ENCODE measurements around the gene SIL1.
"Not testable (repeated sequence)": the region's sequence is repeated elsewhere in the genome, so short reads cannot be mapped to it uniquely, and the experiment has no call there.

The SIL1 gene

DNA sequence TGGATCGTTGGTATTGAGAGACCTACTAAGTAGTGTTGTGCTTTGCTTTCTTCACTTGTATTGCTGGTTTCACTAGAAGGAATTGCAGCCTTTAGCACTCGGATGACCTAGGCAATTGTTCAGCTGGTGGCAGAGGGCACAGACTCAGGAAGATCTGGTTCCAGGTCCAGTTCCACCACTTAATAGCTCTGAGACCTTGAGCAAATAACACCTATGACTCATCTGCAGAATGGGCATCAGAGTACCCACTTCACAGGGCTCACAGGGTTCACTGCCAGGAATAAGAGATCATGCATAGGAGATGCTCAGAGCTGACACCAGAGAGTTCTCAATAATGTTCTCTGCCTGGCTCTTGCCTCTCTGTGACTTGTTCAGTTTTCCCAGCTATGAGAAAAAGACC lies 133.6 kb downstream of the SIL1 start:
- DNase-seq: no peak

DNA sequence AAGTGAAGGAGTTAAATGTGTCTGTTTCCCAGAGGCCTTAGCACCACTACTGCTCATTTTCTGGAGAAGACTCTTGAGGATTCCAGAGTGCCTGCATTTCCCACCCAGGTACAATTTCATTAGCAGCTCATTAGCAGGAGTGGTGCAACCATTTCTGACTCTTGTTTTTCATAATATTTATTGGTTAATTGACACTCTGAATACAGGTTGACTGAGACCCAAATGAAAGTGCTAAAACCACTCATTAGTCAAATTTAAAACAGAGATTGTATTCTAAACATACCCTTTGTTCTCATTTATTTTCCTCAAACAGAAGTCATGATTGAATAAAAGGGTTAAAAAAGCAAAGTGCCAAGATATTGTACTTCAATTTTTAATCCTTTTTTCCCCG lies 134.5 kb downstream of the SIL1 start:
- DNase-seq: no peak

DNA sequence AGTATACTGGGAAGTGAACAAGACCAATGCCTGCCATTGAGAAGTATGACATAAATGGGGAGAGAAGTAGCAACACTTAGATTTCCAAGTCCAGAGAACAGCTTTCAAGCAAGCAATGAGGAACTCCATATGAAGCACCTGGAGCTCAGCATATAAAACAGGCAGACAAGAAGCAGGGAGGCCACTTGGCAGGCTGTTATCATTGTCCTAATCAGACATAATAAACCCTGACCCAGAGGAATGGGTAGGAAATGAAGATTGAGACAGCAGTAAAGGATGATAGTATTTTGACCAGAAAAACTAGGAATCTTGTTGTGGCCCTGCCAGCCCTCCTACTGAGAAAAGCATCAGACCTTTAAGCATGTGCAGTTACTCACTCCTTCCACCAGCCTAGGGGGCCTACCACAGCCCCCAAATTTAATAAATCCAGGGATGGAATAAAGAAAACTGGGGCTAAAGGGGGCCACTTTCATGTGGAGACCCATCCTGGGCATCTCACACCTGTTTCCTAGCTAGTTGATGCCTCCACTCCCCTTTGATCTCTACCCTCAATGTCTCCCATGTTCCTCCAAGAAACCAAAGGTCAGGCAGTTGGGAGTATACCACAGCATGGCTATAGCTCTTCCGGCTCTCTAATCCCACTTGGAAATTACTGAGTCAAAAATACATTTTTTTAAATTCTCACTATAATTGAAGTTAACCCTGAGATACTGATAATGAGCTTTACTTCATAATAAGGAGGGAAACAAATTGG lies 135.1 kb downstream of the SIL1 start:
- no peak for DNase-seq

DNA sequence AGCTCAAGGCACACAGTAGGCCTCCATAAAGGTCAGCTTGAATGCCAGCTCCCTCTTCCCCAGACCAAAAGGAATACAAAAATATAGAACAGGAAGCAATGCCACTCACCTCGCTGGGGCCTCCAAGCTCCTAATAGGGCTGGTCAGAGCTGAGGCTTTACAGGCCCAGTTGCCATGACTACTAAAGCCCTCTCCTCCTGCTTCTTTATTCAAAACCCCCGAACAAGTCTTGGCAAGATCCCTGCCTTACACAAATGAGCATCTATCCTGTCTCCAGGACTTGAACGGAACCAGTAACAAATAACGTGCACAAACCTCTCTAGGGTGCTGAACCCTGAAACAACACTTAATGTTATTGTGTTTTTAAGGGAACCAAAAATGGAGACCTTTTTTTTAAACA lies 136.3 kb downstream of the SIL1 start:
- DNase-seq: no peak

DNA sequence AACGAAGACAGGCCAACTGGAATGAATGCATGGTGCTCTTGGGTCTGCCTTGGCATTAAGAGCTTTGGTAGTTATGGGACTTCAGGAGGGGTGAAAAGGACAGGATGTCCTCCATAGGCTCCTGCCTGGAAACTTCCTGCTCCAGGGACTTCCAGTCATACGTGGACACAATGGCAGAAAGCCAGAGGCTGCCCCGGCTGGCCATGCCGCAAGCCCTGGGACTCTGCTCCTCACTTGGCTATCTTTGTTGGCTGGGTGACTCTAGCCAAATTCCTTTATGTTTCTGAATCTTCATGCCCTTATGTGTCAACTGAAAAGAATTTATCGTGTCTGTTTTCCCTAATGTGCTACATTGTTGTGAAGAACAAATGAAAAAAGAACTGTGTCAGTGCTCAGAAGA lies 136.9 kb downstream of the SIL1 start:
- no peak for DNase-seq

DNA sequence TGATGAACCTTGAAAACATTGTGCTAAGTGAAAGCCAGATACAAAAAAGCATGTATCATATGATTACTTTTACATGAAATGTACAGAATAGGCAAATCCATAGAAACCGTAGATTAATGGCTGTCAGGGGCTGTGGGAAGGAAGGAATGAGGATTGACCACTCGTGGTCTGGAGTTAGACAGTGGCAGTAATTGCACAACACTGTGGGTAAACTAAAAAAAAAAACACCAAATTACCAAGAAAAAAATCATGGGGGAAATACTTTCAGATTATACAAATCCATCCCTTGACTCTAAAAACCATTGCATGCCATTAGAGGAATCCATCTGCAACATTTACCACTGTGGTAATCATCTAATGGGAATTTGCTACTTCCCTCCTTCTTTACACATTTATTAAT lies 140.0 kb downstream of the SIL1 start:
- DNase-seq: no peak

DNA sequence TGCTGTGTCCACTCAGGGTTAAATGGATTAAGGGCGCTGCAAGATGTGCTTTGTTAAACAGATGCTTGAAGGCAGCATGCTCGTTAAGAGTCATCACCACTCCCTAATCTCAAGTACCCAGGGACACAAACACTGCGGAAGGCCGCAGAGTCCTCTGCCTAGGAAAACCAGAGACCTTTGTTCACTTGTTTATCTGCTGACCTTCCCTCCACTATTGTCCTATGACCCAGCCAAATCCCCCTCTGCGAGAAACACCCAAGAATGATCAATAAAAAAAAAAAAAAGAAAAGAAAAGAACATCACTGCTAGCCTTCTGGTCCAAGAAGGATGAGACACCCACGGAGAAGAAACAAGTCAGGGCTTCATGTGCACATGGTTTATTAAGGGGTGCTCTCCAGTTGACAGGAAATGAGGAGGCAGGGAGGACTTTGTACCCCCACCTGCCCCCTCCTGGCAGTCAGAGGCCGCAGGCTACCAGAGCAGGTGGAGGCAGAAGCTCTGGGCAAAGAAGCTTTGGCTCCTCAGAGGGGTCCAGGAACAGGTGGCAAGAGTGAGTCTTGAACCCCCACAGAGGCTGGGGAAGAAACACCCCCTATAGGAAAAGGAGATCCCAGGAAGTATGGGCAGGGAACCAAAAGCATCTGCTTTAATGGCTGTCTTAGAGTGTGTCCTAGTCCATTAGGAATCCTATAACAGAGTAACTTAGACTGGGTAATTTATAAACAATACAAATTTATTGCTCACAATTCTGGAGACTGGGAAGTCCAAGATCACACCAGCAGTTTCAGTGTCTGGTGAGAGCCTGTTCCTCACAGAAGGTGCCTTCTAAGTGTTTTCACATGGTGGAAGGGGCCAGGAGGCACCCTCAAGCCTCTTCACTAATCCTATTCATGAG lies 140.9 kb downstream of the SIL1 start:
- DNase-seq: not testable (repeated sequence)

DNA sequence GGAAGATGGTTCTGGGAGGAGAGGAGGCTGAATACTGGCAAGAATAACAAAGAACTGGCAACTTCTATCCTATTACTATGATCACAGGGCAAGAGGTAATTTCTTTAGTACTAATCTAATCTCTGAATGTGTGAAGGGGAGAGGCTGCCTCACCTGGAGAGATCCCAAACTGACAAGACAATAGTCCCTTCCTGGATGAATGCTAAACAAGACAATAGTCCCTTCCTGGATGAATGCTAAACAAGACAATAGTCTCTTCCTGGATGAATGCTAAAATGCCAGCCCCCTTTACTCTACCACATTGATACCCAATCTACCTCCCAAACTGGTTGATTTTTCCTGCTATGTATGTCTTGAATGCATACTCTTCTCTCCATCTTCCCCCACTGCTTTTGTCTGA lies 145.2 kb downstream of the SIL1 start:
- DNase-seq: no peak

DNA sequence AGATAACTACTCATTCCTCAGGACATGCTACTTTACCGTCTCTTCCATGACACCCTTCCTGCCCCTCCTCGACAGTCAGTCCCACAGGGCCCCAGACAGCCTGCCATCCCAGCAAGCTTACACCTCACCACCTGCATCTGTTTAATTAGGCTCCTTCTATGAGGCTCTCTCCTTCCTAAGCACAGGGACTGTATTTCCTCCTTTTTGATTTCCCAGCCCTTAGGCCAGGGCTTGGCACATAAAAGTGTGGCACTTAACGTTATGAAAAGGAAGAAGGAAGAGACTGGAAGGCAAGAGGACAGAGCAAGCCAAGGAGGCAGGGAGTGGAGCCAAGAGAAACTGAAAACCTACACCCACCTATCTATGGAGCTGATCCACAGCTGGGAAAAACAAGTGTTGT lies 146.8 kb downstream of the SIL1 start:
- no peak for DNase-seq

DNA sequence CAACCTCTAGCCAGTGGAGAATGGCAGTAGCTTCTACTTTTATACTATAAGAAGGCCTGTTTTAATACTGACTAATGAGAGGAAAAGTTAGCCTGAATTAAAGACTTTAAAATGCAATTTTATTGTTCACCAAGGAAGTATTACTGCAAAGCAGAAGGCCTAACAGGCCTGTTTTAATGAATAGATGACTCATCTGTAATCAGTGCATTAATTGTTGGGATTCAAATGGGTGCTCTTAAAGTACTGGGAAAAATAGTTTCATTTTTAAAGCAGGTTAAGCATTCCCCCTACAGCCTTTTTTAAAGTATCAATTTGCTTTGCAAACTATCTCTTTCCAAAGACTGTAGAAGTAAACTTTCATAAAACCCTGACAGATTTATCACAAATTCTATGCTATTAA lies 147.7 kb downstream of the SIL1 start:
- DNase-seq: no peak

DNA sequence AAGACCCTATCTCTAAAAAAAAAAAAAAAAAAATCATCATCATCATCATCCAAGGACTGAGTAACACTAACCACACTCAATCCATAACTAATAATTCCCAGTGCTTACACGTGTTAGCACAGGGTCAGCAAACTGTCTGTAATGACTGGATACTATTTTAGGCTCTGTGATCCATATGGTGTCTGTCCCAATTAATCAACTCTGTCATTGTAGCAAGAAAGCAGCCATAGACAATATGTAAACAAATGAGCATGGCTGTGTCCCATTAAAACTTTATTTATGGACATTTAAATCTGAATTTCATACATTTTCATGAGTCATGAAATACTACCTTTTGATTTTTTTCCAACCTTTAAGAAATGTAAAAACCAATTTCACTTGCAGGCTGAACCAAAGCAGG lies 148.4 kb downstream of the SIL1 start:
- DNase-seq: no peak

DNA sequence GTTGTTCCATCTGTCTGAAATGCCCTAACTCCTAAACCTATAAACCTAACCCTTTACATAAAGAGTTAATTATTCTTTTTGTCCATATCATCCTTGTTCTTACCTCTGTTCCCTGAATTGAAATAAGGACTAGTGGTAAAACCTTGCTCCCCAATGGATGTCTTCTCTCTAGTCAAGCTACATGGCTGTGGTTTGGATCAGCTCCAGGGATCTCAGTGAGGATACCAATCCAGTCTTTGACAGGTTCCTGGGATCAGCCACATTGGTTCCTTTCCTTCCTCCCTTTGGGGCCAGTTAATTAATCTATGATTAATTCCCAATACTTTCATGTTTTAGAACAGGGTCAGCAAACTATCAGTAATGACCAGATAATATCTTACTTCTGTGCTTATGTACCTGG lies 151.6 kb downstream of the SIL1 start:
- no peak for DNase-seq

DNA sequence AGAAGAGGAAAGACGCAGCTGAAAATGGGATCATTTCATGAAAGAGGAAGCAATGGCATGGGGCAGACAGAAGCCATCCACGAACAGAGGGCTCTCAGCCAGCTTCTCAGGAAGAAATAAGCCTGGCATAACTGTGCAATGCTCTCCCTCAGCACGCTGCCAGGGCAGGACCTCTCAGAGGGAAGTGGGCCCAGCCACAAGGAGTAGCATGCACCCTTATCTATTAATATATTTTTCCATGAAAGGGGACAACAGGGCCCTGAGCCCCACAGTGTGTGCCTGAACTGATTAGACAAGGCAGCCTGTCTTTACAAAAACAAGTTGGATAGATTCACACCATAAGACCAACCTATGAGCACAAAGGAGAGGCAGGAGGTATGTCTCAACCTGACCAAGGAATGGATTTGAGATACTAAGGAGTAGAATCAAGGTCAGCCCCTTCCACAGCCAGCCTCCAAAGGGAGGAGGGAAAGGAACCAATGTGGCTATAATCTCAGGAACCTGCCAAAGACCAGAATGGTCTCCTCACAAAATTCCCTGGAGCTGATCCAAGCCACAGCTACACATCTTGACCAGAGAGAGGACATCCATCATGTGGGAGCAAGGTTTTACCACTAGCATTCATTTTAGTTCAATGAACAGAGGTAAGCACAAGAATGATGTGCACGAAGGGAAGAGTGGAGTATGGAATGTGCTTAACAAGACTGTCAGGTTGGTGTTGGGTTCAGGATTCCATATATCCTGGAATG lies 154.8 kb downstream of the SIL1 start:
- DNase-seq: no peak

DNA sequence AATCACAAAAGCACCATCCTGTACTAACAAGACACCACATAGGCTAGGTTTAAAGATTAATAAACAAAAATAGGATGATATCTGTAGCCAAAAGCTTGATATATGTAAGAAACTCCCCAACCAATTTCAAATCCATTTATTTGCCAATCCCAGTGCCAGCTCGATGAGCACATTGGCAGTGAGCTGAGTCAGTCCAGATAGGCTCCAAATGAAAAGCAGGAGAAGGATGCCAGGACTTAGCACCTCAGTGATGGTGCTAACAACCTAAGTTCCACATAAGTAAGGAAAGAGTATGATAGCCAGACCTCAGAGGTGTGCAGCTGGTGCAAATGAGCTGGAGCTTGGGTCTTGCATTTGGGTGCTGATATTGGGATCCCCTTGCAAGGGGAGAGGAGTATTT lies 158.1 kb downstream of the SIL1 start:
- no peak for DNase-seq

DNA sequence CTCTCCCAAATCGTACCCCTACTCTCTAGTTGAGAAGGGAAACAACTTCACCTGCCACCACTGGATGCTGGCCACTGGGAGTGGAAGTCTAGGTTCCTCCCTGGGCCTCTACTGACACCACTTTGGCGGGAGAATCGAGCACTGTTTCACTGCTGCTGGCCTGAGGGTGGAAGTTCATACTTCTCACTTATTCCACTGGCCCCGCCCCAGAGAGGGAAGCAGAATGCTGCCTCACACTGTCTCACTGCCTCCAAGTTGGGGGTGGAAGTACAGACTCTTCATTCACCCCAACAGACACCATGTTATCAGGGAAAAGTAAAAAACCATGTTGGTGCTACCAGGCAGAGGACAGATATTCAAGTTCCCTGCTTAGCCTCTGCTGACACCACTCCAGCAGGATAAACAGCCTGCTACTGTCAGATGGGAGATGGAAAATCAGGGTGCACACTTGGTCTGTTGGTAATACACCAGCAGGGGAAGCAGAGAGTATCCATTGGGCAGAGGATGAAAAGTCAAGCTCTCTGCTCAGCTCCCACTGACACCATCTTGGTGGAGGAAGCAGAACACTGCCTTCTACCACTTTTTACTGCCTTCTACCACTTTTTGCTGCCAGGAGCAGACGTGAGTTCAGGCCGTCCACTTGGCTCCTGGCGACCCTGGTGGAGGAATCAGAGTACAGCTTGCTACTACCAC lies 159.4 kb downstream of the SIL1 start:
- no peak for DNase-seq

DNA sequence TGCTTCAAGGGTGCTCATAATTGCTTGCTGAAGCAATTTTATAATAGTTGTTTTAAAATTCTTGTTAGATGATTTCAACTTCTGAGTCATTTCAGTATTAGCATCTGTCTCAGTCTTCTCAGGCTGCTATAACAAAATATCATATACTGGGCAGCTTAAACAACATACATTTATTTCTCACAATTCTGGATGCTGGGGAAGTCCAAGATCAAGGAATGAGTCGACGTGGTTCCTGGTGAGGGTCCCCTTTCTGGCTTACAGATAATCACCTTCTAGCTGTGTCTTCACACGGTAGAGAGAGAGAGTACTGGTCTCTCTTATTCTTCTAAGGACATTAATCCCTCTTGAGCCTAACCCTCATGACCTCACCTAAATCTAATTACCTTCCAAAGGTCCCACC lies 160.4 kb downstream of the SIL1 start:
- DNase-seq: no peak

DNA sequence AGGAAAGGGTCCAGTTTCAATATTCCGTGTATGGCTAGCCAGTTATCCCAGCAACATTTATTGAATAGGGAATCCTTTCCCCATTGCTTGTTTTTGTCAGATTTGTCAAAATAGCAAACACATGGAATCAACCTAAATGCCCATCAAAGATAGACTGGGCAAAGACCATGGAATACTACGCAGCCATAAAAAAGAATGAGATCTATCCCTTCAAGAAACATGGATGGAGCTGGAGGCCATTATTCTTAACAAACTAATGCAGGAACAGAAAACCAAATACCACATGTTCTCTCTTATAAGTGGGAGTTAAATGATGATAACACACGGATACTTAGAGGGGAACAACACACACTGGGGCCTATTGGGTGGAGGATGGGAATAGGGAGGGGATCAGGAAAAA lies 161.8 kb downstream of the SIL1 start:
- DNase-seq: not testable (repeated sequence)

DNA sequence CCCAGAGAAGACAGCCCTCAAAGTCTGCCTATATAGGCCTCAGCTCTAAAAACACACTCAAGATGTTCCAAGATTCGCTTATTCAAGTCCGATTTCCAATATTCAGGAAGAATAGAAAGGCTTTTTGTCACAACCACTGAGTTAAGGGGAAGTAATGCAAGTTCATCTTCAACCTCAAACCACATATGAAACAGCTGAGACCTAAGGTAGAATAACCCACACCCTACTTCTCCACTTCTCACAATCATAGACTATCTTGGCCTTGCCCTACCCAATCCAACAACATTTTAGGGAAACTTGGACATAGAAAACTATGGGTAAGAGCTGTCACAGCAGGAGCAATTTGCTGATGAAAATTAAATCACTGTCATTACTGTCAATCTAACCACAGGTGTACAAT lies 171.0 kb downstream of the SIL1 start:
- no peak for DNase-seq

DNA sequence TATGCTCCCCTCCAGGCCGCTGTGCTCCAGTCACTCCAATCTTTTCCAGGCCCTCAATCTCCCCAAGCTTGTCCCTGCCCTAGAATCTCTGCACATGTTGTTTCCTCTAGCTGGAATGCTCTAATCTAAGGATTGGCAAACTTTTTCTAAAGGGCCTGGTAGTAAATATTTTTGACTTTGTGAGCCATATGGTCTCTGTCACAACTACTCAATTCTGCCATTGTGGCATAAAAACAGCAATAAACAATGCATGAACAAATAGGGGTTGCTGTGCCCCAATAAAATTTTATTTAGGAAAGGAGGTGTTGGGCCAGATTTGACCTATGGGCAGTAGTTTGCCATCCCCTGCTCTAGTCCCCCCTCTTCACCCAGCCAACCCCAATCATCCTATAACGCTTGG lies 172.5 kb downstream of the SIL1 start:
- no peak for DNase-seq

DNA sequence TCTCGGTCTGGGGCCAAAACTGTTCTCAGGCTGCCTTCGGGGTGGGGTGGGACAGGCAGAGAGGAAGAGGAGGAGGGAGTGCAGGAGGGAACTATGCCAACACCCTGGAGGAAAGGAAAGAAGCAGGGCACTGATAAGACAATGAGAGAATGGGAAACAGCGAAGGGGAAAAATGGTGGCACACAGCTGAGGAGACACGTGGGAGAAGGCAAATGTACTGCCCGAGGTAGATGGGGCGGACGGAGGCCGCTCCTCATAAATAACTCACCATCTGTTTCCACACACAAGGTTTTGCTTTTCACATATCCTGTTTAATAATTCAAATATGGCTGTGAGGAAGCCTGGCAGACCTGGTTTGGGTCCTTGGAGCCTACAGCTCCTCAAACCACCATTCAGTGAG lies 174.9 kb downstream of the SIL1 start:
- DNase-seq: no peak

DNA sequence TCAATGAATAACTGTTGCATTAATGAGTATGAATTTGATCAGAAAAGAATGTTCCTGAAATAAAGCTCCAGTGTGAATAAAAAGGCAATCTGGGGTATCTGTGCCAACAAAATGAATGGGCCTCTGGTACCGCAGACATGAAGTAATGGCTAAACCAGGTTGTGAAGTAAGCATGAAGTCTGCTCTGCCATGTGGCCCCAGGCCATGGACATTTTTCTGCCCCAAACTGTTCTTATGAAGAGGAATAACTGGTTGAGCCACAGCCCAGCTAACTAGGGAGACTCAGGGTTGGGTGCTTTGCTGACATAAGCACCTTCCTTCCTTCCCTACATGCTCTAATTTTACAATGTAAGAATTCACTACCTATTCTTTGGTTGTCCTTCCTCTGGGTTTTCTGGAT lies 175.6 kb downstream of the SIL1 start:
- no peak for DNase-seq

DNA sequence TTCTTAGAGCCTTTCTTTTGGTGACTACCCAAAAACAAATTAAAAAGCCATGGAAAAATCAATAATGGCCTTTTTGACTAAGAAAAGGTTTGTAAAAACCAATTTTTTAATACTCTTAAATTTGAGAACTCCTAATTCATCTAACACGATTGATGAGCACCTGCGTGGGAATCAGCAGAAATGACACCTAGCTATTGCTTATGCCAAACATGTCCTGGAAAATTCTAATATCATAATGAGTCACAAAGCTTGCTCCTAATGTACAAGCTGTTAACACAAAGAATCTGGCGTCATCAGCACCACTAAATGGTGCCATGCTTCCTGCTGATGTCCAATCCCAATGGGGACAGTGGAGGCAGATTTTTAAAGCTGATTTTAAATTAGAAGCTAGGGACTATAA lies 176.8 kb downstream of the SIL1 start:
- no peak for DNase-seq

DNA sequence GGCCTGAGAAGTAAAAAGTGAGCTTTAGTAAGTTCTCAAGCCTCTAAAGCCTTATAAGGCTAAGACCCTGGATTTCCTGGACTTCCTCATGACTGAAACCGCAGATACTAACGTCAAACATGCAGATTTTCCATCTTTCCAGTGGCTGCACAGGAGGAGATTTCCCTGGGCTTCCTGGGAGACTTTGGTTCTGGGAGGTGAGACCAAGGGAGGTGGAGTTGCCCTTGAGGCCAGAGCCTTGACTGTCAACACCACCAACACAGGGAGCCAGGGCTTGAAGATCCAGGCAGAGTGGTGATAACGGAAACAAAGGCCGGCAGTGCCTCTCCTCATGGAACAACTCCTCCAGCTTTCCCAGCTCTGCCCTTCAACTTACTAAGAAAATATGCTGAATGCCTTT lies 178.3 kb downstream of the SIL1 start:
- DNase-seq: no peak
